Activated gamma-delta T cell treated with Interleukin-2 at 50 U/mL for 16 hours (primary cell): ENCODE results near the gene MPHOSPH10.
"Not testable (repeated sequence)": the region's sequence is repeated elsewhere in the genome, so short reads cannot be mapped to it uniquely, and the experiment has no call there.

Experiments
- DNase-seq: peaks from one replicate; pipeline ENCODE4 v3.0.0-alpha.2; 2020

MPHOSPH10 gene, protein sequence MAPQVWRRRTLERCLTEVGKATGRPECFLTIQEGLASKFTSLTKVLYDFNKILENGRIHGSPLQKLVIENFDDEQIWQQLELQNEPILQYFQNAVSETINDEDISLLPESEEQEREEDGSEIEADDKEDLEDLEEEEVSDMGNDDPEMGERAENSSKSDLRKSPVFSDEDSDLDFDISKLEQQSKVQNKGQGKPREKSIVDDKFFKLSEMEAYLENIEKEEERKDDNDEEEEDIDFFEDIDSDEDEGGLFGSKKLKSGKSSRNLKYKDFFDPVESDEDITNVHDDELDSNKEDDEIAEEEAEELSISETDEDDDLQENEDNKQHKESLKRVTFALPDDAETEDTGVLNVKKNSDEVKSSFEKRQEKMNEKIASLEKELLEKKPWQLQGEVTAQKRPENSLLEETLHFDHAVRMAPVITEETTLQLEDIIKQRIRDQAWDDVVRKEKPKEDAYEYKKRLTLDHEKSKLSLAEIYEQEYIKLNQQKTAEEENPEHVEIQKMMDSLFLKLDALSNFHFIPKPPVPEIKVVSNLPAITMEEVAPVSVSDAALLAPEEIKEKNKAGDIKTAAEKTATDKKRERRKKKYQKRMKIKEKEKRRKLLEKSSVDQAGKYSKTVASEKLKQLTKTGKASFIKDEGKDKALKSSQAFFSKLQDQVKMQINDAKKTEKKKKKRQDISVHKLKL

DNA sequence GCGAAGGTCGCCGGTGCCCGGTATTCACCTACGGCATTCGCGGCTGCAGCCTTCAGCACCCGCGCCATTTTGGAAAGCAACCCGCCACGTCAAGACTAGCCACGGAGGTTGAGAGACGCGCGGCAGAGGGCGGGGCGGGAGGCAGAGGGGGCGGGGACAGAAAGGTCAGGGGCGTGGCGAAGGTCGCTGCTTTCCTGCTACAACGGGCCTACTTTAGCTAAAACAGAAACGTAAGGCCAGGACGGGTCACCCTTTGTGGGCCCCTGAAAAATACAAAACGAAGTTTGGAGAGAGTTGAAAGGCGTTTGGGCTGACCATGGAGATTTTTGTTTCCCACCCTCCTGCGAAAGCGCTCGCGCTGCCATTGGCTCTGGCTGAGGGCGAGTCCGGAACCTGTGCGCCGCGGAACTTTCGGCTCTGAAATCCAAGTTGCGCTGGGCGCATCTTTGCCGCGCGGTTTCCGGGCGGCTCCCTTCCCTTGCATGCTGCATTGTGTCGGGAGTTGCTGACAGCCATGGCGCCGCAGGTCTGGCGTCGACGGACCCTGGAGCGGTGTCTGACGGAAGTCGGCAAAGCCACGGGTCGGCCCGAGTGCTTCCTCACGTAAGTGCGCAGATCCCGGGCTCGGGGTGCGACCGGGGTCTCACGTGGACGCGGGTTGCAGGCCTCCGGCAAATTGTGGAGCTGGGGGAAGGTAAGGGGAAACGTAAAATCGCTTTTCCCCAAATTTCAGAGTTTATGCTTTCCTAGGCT lies at the start of gene MPHOSPH10, which contains the start of gene MCEE:
TSS of gene MPHOSPH10 (plus strand) at position 483 of the 753 bp plus-strand sequence. CDS start at position 515, 32 bp downstream.
TSS of gene MCEE (minus strand) at position 78 of the 753 bp plus-strand sequence. CDS start at position 68, 10 bp downstream.
- DNase-seq = peak; percentile 85

DNA sequence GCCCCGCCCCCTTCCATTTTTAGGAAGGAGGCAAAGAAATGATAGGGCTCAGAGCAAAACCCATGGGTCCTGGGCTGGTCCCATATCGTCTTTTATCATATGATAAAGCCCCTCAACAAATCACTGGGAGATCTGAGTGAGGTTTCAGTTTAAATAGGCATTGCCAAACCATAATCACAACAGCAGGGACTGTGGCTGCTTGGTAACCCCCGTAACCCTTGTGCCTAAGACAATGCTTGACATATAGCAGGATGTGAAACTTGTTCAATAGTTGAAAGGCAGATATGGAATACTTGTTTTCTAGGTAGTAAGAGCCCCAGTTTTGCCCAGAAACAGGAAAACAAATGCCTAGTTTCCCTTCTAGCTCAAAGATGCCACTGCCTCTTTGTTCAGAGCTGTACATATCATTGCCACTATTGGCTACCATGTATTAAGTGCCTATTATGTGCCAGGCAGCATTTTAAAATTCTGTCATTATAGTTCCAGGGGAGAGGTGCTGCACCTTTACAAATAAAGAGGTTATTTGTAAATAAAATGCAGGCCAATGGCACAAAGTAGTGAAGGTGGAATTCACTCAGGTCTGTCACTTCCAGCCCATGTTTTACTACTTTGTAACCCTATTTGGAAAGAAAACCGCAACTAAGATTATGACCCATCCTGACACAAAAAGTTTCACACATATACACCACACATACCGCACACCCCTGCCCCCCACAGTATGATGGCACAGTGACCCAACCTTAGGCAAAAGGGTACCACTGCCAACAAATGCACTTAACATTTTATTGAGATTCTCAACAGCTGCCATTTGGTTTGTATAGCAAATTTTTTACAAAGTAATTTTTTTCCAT lies 47.8 kb upstream of the MPHOSPH10 start:
- no peak for DNase-seq

DNA sequence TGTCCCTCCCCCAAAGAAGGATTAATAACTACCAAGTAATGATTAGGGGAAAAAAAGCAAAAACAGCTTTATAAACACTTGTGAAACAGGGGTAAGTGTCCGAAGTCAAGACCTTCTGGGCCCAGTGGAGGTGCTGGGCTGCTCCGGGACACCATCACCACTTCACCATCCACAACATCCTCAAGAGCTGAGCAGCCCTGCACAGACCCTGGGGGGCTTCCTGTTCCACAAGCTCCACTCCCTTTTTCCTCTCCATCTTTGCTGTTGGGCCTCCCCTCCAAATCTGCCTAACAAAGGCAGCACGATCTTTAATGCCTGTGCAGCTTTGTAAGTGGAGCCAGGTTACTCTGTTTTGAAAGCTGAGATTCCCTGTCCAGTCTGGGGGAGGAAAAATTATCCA lies 47.1 kb upstream of the MPHOSPH10 start:
- DNase-seq = not testable (repeated sequence)

DNA sequence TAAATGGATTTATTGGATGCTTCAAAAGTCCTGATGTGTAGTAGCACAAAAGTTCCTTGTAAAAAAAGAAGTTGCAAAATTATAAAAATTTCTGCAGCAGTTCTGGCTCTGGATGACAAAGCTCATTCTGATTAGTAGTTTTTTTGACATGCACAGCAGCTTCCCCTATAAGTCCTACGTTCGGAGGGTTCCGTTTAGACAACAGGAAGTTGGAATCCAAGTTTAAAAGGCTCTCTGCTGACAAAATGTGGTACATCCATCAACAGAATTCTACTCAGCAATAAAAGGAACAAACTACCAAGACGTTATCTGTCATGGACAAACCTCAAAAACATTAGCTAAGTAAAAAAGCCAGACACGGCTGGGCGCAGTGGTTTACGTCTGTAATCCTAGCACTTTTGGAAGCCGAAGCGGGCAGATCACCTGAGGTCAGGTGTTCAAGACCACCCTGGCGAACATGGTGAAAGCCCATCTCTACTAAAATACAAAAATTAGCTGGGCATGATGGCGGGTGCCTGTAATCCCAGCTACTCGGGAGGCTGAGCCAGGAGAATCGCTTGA lies 46.6 kb upstream of the MPHOSPH10 start:
- DNase-seq = not testable (repeated sequence)

DNA sequence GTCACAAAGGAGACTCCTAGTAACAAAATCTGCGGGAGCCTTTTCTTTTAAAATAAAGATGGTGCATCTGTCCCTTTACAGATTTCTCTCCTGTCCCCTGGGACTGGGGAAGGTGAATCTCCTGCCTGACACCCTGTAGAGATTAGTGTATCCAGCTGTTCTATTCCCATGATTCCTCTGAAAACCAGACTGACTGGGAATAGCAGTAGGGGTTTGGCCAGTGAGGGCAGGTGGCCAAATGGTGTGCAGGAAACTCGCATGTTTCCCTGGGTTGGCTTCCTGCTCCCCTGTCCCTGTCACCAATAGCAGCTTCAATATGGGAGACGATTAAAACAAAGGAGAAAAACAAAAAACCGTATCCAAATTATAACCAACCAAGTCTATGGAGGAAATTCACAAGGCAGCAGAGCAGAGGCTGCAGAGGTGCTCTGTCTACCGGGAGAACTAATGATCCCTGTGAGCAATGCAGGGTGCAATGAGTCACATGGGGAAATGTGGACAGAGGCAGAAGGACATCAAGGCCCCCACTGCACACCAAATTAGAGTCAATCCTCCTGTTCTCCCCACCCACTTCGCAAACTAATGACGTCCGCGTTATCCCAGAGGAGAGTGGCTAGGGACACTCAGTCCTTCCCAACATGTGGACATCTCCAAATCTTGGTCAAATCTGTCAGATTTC lies 45.0 kb upstream of the MPHOSPH10 start:
- DNase-seq = not testable (repeated sequence)

DNA sequence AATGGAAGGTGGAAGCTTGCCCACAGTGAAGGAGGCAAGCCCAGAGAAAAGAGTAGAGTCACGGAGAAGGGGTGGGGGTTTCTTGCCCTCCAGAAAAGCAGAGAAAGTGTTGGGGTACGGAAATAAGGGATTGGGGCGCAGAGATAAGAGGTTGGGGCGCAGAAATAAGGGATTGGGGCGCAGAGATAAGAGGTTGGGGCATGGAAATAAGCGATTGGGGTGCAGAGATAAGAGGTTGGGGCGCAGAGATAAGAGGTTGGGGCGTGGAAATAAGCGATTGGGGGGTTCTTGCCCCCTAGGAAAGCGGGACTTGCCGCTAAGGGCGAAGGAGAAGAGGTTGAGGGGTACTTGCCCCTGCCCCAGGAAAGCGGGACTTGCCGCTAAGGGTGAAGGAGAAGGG lies 41.0 kb upstream of the MPHOSPH10 start:
- DNase-seq = not testable (repeated sequence)

DNA sequence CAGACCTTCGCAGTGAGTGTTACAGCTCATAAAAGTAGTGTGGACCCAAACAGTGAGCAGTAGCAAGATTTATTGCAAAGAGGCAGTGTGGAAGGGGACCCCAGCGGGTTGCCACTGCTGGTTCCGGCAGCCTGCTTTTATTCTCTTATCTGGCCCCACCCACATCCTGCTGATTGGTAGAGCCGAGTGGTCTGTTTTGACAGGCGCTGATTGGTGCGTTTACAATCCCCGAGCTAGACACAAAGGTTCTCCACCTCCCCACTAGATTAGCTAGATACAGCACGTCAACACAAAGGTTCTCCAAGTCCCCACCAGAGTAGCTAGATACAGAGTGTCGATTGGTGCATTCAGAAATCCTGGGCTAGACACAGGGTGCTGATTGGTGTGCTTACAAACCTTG lies 38.6 kb upstream of the MPHOSPH10 start:
- DNase-seq = not testable (repeated sequence)

DNA sequence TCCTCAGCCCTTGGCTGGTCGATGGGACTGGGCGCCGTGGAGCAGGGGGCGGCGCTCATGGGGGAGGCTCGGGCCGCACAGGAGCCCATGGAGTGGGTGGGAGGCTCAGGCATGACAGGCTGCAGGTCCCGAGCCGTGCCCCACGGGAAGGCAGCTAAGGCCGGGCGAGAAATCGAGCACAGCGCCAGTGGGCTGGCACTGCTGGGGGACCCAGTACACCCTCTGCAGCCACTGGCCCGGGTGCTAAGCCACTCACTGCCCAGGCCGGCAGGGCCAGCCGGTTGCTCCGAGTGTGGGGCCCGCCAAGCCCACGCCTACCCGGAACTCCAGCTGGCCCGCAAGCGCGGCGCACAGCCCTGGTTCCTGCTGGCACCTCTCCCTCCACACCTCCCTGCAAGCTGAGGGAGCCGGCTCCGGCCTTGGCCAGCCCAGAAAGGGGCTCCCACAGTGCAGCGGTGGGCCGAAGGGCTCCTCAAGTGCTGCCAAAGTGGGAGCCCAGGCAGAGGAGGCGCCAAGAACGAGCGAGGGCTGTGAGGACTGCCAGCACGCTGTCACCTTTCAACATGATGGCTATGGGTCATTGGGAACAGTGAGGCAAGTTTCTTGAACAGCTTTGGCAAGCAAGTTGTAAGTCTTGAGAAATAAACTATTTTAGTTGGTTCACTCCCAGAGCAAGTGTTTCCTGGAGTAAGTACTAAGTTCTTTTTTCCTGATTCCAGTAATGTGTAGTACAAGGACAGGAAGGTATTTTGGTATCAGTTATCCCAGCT lies 37.8 kb upstream of the MPHOSPH10 start:
- DNase-seq = not testable (repeated sequence)

DNA sequence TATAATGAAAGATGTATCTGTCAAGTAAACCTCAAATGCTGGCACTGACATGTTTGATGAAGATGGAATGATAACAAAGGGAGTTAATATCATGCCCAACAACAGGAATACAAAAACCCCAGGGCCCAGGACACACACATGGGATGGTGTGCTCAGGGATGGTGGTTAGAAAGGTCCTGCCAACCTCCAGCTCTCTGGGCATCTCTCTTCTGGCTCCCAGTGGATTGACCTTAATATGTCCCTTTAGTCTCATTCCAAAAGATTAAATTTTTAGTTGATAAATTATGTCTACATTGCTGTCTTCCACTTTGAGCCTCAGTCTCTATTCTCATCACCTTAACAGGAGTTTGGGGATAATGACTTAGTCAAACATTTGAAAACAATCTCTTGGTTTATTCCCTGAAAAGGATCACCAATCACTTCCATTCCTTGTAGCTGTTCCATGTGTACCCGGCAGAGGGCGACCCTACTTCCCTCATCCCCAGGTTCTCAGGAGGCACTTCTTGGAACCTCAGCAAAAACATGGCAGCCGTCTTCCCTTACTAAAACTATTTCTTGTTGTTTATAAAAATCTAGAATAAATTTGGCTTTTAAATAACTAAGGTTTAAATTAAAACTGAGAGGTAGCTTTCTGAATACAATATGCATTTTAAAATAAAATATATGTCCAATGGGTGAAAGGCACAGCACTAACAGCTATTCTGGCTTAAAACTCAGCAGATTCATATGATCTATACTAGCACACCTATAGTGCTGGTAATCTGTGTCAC lies 30.1 kb upstream of the MPHOSPH10 start:
- peak; percentile 33 for DNase-seq

DNA sequence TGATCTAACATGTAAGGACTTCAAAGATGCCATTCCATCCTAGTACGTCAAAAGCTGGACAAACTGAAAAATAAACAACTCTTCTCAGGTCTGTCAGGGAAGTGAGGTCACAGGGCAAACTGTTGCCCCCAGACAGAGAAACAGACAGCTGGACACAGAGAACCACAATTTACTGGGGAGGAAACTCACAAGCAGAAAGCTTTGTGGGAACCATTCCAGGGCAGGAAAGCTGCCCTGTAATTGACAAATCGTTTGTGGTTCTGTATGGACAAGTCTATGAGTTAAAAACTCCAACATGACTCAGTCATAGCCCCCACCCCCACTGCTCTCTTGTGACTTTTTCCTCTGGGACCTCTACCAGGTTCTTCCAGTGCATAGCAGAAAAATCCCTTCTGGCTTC lies 28.8 kb upstream of the MPHOSPH10 start:
- DNase-seq = no peak

DNA sequence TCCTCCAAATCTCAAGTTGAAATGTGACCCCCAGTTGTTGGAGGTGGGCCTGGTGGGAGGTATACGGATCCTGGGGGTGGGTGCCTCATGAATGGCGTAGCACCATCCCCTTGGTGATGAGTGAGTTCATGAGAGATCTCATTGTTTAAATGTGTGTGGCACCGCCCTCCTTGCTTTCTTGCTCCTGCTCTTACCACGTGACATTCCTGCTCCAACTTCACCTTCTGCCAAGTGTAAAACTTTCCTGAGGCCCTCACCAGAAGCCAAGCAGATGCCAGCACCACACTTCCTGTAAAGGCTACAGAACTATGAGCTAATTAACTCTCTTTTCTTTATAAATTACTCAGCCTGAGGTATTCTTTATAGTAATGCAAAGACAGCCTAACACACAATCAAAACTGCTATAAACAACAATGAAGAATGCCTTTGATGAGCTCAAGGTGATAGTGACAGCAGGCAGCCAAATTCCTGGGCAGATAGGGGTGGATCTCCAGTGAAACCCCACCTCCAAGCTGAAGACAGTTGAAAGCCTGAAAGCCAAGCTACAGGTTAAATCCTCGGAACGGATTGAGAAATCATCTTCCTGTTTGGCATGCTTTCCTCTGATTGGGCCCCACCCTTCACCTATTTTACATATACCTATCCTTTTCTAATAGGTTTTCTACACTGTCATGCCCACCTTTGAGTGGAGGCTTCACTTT lies 27.3 kb upstream of the MPHOSPH10 start:
- DNase-seq = no peak

DNA sequence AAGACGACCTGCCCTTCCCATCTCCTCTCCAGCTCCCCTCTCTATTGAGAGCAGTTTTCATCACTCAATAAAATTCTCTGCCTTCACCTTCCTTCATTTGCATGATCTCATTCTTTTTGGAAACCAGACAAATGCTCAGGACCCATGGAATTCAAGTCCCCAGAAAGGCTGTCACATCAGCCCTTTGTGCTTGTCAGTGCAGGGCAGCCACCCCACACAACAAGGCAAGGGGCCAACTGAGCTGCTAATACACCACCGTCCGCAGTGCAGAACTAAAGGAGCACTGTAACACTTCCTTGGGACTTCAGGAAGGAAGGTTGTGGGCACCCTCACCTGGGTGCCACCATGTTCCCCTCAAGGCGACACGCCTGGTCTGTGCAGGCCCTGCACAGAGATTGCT lies 26.6 kb upstream of the MPHOSPH10 start:
- DNase-seq = no peak

DNA sequence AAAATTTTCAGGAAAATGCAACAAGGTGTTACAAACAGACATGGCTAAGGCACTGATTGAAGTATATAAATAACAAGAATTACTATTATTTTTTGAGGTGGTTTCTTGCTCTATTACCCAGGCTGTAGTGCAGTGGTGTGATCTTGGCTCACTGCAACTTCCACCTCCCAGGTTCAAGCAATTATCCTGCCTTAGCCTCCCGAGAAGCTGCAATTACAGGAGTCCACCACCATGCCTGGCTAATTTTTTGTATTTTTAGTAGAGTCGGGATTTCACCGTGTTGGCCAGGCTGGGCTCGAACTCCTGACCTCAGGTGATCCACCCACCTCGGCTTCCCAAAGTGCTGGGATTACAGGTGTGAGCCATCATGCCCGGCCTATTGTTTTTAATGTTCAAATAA lies 24.0 kb upstream of the MPHOSPH10 start:
- DNase-seq = not testable (repeated sequence)

DNA sequence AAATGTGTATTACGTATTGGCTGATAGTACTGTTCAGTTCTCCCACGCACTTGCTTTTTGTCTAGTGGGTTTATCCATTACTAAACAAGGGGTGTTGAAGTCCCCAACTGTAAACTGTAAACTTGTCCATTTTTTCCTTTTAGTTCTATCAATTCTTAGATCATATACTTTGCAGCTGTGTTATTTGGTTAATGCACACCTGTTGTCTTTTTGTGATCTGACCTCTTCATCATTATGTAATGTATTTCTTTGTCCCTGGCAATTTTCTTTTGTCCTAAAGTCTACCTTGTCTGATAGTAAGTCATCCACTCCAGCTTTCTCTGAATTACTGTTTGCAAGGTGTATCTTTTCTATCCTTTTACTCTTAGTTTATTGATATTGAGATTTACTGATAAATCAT lies 22.3 kb upstream of the MPHOSPH10 start:
- DNase-seq = no peak

DNA sequence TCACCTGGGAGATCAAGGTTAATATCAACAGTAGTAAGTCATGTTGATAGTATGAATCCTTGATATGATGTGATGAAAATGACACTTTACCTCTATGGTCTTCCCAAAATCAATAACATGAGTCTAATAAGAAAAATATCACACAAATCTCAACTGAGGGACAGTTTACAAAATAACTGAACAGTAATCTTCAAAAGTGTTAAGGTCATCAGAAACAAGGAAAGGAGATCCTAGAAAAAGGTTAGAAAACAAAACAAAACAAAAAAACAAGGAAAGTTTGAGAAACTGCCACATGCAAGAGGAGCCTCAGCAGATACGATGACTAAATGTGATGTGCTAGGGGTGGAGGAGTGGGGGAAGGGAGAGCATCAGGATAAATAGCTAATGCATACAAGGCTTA lies 16.6 kb upstream of the MPHOSPH10 start:
- no peak for DNase-seq

DNA sequence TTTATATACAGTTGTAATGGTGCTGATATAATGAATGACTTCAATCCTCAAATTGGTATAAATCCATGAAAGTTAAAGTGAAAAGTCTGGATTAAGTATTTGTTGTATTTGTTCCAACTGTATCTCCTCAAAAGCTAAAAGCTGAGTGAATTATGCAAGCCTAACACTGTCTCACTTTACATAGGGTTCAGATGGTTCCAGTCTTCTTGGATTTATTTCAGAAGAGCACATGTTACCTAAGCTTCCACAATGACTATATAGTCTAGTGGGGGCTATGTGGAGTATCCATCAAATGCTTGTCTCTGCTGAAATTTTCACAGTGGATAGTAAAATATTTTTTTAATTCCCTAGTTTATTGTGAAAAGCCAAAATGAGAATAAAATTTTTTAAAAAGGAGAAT lies 13.4 kb upstream of the MPHOSPH10 start:
- no peak for DNase-seq

DNA sequence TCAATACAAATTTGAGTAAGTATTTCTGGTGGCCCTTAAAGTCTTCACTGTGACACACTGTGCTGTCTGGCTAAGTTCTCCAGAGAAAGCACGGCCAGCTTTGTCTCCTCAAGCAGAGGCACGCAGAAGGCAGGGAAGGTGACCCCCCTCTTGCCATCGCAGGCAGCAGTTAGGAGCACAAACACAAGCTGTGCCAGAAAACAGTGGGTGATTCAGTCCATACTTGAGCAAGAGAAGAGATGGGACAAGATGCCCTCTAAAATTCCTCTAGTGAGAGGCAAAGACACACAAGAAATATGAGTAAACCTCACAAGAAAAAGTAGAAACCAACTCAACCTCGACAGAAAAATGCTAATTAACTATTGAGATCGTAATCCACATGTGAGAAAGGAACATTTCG lies 10.2 kb upstream of the MPHOSPH10 start:
- DNase-seq = no peak

DNA sequence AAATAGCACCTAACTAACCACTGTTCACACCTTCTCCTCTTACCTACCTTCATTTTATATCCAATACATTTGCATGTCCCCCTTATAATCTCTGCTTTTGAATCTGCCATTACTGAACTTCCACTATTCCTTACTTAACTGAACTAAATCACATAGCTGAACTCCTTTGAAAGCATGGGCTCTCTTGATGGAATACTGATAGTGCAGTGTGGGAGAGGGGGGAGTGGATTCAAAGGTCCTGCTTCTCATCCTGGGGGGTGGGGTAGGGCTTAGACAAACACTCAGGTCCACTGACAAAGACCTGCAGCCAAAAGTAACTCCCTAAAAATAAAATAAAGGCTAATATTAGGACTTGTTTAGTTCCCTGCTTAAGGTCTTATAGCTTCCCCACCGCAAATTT lies 9.0 kb upstream of the MPHOSPH10 start:
- no peak for DNase-seq
